Measurements from ENCODE around the gene NLGN4X. TPM values are rescaled to one million over a fixed set of nuclear protein-coding genes. Genes with fewer than 3 reads are reported as not detected.

Gene NLGN4X
- total RNA-seq, 4 donors from 2014 or later = 1.7 to 8.2 (median 4.8) TPM

- intact Hi-C loops (cut with DNase I) = no loop called here
- Histone ChIP-seq H3K4me3 (no peak overlapping the region), H3K4me1 (no peaks in the 10 kb centered on the region), H3K27me3 (no peaks in the 10 kb centered on the region), H3K36me3 (no peaks in the 10 kb centered on the region), H3K9me3 (no peaks in the 10 kb centered on the region), H3K27ac (replicated peaks in 1 of 4) (no peak overlapping the region)
- WGBS = 88% methylated on average over 1 of the region's 1 CpG
- no peak for DNase-seq (ENCODE audit: extremely low spot score)
- TF ChIP-seq, protein P1, sequence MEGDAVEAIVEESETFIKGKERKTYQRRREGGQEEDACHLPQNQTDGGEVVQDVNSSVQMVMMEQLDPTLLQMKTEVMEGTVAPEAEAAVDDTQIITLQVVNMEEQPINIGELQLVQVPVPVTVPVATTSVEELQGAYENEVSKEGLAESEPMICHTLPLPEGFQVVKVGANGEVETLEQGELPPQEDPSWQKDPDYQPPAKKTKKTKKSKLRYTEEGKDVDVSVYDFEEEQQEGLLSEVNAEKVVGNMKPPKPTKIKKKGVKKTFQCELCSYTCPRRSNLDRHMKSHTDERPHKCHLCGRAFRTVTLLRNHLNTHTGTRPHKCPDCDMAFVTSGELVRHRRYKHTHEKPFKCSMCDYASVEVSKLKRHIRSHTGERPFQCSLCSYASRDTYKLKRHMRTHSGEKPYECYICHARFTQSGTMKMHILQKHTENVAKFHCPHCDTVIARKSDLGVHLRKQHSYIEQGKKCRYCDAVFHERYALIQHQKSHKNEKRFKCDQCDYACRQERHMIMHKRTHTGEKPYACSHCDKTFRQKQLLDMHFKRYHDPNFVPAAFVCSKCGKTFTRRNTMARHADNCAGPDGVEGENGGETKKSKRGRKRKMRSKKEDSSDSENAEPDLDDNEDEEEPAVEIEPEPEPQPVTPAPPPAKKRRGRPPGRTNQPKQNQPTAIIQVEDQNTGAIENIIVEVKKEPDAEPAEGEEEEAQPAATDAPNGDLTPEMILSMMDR (IDR thresholded peaks at IDR 0.05) = no peak
- TF ChIP-seq POLR2A (IDR thresholded peaks at IDR 0.05; ENCODE audit: low read depth) (no peak), POLR2AphosphoS5 (IDR thresholded peaks at IDR 0.05) (no peak), EP300 (IDR thresholded peaks at IDR 0.05) (no peak)
These were observed 161.1 kb downstream of the NLGN4X start for GRCh38 chrX:6067600-6067999.

- Histone ChIP-seq H3K9me3 (no peaks in the 10 kb centered on the region), H3K27ac (replicated peaks in 1 of 4) (no peak overlapping the region), H3K36me3 (no peaks in the 10 kb centered on the region), H3K4me1 (no peaks in the 10 kb centered on the region), H3K27me3 (no peaks in the 10 kb centered on the region), H3K4me3 (no peak overlapping the region)
- intact Hi-C loops (cut with DNase I) = no loop called here
- DNase-seq (ENCODE audit: extremely low spot score) = no peak
- TF ChIP-seq POLR2A (IDR thresholded peaks at IDR 0.05; ENCODE audit: low read depth) = no peak
- TF ChIP-seq, protein P1 (IDR thresholded peaks at IDR 0.05) = no peak
- TF ChIP-seq EP300 (IDR thresholded peaks at IDR 0.05) = no peak
- no peak for TF ChIP-seq POLR2AphosphoS5 (IDR thresholded peaks at IDR 0.05)
- 70% methylated on average over 6 of the region's 6 CpGs for WGBS
These were observed 175.5 kb downstream of the NLGN4X start for GRCh38 chrX:6053141-6053540.

DNA sequence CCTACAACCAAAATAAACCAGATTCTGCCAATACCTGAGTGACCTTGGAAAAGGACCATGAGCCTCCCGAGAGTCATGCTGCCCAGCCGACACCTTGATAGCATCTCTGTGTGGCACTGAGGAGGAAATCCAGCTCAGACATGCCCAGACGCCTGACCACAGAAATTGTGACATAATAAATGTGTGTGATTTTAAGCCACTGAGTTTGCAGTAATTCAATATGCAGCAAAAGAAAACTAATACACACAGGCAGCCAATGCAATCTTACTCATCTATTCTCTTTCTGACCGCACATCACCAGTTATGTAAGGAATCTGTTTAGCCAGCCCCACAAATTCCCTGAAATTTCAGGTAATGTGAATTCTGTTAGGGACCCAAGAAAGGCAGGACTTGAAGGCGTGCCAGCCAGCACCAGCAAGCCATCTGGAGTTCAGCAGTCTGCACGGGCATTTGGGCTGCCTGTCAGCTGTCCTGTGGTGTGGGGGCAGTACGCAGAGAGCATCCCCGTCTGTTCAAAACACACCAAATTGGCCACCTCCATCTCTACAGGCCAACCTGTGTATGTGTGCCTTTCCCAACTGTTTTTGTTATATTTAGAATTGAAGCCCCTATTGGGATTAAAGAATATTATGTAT lies 176.4 kb downstream of the NLGN4X start:
- H3K4me3 ChIP-seq = no peak overlapping the region
- no peaks in the 10 kb centered on the region for H3K9me3 ChIP-seq
- no peaks in the 10 kb centered on the region for H3K27me3 ChIP-seq
- 74% methylated on average over 8 of the region's 8 CpGs for WGBS
- no peaks in the 10 kb centered on the region for H3K4me1 ChIP-seq
- no peak for DNase-seq (ENCODE audit: extremely low spot score)
- intact Hi-C loops (cut with DNase I) = no loop called here
- no peak overlapping the region for H3K27ac ChIP-seq (replicated peaks in 1 of 4)
- no peaks in the 10 kb centered on the region for H3K36me3 ChIP-seq
- TF ChIP-seq, protein P1 (IDR thresholded peaks at IDR 0.05) = no peak
- TF ChIP-seq EP300 (IDR thresholded peaks at IDR 0.05) (no peak), POLR2A (IDR thresholded peaks at IDR 0.05; ENCODE audit: low read depth) (no peak), POLR2AphosphoS5 (IDR thresholded peaks at IDR 0.05) (no peak)

- no peaks in the 10 kb centered on the region for H3K36me3 ChIP-seq
- TF ChIP-seq EP300 (IDR thresholded peaks at IDR 0.05) (no peak), POLR2A (IDR thresholded peaks at IDR 0.05; ENCODE audit: low read depth) (no peak), POLR2AphosphoS5 (IDR thresholded peaks at IDR 0.05) (no peak)
- TF ChIP-seq, protein P1 (IDR thresholded peaks at IDR 0.05) = no peak
- WGBS = 77% methylated on average over 1 of the region's 1 CpG
- intact Hi-C loops (cut with DNase I) = no loop called here
- no peaks in the 10 kb centered on the region for H3K9me3 ChIP-seq
- no peak overlapping the region for H3K27ac ChIP-seq (replicated peaks in 1 of 4)
- no peak overlapping the region for H3K4me3 ChIP-seq
- H3K4me1 ChIP-seq = no peaks in the 10 kb centered on the region
- DNase-seq (ENCODE audit: extremely low spot score) = no peak
- no peaks in the 10 kb centered on the region for H3K27me3 ChIP-seq
These were observed 179.5 kb downstream of the NLGN4X start for GRCh38 chrX:6049132-6049531.

GRCh38 chrX:6041630-6042029 lies 187.0 kb downstream of the NLGN4X start:
- intact Hi-C loops (cut with DNase I) = no loop called here
- 48% methylated on average over 2 of the region's 2 CpGs for WGBS
- no peak overlapping the region for H3K4me3 ChIP-seq
- no peak overlapping the region for H3K27ac ChIP-seq (replicated peaks in 1 of 4)
- no peak for DNase-seq (ENCODE audit: extremely low spot score)
- H3K36me3 ChIP-seq = no peaks in the 10 kb centered on the region
- no peaks in the 10 kb centered on the region for H3K27me3 ChIP-seq
- peaks cover 0 to 12% (median 0%) of the 10 kb centered on the region in 4 donors for H3K9me3 ChIP-seq
- no peaks in the 10 kb centered on the region for H3K4me1 ChIP-seq
- TF ChIP-seq, protein P1 (IDR thresholded peaks at IDR 0.05) = no peak
- no peak for TF ChIP-seq POLR2AphosphoS5 (IDR thresholded peaks at IDR 0.05)
- no peak for TF ChIP-seq EP300 (IDR thresholded peaks at IDR 0.05)
- no peak for TF ChIP-seq POLR2A (IDR thresholded peaks at IDR 0.05; ENCODE audit: low read depth)
